ENCODE results near the gene MDK.

The MDK gene

GRCh38 chr11:46407635-46408034 lies 26.2 kb downstream of the MDK start:
- no peak for DNase-seq

DNA sequence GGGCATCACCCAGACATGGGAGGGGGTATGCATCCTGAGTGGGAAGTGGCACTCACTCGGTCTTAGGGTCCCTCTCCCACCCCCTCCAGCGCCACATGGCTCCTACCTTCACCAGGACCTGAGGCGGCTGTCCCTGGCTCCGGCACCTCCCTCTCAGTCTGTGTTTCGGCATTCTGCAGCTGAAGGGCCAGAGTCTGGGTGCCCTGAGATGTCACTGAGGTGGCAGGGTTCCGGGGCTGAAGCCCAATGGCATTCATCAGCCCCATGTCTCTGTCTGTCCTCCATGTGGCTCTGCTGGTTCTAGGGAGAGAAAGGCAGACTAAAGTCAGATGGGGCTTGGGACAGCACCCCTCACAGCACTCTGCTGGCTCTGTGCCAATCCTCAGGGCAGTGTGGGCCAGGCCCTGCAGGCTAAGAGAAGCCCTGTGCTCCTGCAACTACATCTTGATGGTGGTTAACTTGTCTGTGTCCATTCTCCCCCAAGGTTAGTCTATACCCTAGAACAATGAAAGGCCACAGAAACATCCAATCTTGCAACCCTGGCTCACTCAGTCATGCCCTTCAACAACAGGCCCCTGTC lies 27.0 kb downstream of the MDK start:
- DNase-seq = no peak

DNA sequence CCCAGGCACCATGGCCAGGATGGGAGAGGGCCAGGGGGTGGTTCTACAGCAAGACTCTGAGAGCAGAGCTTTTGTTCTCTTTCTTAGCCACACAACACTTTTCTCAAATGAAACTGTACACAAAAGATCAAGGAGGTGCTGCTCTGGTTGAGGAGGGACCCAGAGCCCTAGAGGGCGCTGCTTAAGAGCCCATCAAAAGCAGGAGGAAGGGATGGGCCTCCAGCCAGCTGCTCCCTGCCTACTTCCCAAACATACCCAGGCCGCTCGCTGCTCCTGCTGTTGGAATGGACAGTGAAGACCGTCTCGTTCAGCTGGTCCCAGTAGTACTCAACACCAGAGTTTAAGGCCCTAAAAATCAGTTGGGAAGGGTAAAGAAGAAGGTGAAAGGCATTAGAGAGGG lies 28.6 kb downstream of the MDK start:
- DNase-seq = no peak

GRCh38 chr11:46413760-46414465 lies 32.4 kb downstream of the MDK start:
- no peak for DNase-seq

- no peak for DNase-seq
These were observed 33.0 kb downstream of the MDK start for GRCh38 chr11:46414466-46414796.

- DNase-seq = no peak
These were observed 33.4 kb downstream of the MDK start for GRCh38 chr11:46414879-46415278.

DNA sequence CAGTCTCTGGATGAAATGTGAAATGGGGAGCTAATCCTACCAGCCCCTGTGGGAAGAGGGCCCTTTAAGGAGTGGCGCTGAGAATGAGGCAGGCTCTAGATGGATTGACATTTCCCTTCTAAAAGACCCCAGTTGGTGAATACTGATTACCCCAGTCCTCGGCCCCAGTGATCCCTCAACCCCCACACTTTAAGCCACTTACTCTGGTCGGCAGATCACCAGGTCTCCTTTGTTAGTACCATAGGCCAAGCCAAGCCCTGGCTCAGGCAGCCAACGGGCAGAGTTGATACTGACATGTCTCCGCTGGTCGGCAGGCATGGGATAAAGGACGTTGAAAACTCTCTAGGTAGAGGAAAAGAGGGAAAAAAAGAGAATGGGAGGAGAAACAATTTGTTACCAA lies 36.2 kb downstream of the MDK start:
- no peak for DNase-seq

DNA sequence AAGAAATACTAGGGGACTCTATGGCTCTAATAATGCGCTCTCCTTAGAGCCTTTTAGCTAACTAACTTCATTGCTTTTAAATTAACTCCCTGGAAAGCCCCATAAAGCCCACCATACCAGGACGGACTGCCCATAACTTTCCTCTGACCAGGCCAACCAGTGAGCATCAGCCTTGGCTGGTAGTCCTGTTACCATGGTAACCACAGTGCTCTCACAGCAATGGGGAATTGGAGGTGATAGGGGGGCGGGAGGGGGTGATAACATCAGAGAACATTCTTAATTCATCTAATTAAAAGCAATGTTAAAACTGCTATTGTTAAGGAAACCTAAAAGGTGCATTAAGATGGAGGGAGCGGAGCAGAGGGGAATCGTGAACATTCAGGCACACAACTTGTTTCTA lies 37.3 kb downstream of the MDK start:
- no peak for DNase-seq

DNA sequence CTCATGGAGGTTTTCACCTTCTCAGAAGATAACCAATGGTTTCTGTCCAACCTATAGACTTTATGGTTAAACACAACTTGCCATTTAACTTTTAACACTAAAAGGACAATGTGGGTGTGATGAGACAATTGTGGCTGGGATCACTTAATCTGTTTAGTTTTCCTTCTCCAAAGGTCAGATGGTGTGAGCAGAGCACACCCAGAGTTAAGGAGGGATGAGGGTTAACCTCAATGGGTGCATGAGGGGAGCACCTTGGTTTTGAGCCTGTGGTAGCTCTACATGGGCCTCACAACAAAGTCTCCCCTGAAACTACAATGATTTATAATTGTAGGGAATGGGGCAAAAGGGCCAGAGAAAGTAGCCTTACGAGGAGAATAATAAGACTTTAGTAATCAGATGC lies 39.0 kb downstream of the MDK start:
- DNase-seq = no peak

DNA sequence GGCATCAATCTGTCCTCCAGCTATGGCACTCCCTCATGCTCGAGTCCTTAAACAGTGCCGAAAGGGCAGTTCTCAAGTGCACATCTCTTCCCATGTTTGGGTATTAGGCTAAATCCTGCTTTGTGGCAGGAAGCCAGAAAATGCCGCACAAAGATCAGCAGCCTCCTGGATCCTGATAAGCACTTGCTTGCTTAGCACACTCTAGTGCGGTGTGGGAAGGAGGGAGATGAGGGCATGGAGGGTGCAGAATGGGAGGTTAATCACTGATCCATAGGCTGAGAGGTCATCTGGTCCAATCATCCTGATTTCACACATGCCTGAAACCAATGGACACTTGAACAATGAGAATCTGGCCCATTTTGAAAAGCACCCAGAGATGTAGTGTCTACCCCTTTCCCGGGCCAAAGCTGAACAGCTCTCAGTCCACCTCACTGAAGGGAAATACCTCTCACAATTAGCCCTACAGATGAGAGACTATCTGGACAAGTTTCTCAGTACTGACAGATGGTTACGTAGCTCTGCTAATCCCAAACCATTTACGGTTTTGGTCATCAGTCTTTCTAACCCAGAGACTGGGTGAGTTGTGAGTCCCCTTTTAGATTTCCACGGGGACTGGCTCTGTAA lies 39.9 kb downstream of the MDK start:
- no peak for DNase-seq

- no peak for DNase-seq
These were observed 41.1 kb downstream of the MDK start for GRCh38 chr11:46422588-46422987.

GRCh38 chr11:46426233-46426991 lies 44.9 kb downstream of the MDK start:
- no peak for DNase-seq

GRCh38 chr11:46427364-46427763 lies 45.9 kb downstream of the MDK start:
- DNase-seq = no peak

DNA sequence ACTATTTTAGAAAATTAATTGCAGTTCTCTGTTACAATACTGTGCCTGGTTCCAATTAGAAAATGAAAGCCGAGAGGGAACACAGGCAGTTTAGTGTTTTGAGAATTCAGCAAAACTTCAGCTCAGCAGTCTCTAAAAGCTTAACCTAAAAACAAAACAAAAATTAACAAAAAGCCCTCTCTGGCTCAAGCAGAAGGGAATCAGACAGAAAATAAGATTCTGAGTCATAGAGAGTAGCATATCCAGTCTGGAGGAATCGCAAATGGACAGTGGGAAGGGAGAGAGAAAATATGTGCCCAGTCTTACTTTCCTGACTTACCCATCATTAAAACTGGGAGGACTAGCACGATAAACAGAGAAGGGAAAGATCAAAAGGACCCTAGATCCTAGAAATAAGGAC lies 48.2 kb downstream of the MDK start:
- DNase-seq = no peak

DNA sequence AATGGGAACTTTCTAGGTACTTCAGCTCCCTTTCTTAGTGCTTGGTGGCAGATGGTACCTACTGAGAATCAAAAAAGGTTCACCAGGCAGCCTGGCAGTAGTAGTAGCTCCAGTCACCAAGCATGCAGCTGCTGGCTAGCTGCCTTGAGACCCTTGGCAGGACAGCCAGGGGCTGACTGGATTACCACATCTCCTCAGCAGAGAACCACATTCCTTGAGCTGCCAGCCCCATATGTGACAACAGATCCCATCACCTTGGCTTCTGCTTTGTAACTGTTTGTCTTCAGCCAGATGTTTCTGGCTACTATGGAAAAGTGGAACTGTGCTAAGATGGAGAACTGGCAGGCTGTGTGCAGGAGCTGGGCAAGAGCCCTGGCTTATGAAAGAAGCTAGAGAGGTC lies 49.7 kb downstream of the MDK start:
- no peak for DNase-seq

Measured in NCI-H510A treated with DMSO at 0.1 percent for 48 hours (cell line).